DND-41 (cell line): ENCODE data around the gene SFT2D2.

Experiments
- ATAC-seq: fragments of 200-7000 bp; cut with Tn5 transposase; 3 replicates; pipeline ENCODE4 v1.9.1; 2021; ENCODE audit warnings: low read depth; ENCODE audit not compliant: insufficient read depth
- DNase-seq: peaks from one replicate; pipeline ENCODE4 v3.0.0-alpha.2; 2020
- H2AFZ ChIP-seq: 2 replicates; pipeline ENCODE4 v1.6.0; 2012; ENCODE audit warnings: low read depth, low read length
- H3K27ac ChIP-seq: 2 replicates; pipeline ENCODE4 v1.5.1; 2012; ENCODE audit warnings: low read length, inconsistent platforms
- H3K27me3 ChIP-seq: fragments of 200-600 bp; sonication (generic); 2 replicates; pipeline ENCODE4 v1.6.0; 2012; ENCODE audit warnings: low read length, mild to moderate bottlenecking, inconsistent platforms; ENCODE audit not compliant: insufficient read depth, poor library complexity
- H3K36me3 ChIP-seq: 2 replicates; pipeline ENCODE4 v1.5.1; 2012; ENCODE audit warnings: low read length, inconsistent platforms; ENCODE audit not compliant: insufficient read depth
- H3K4me1 ChIP-seq: 2 replicates; pipeline ENCODE4 v1.5.1; 2012; ENCODE audit warnings: mild to moderate bottlenecking, low read length; ENCODE audit not compliant: insufficient read depth
- H3K4me2 ChIP-seq: 2 replicates; pipeline ENCODE4 v1.6.0; 2012; ENCODE audit warnings: mild to moderate bottlenecking, moderate library complexity, low read length, inconsistent platforms; ENCODE audit not compliant: insufficient read depth
- H3K4me3 ChIP-seq, 2 experiments: fragments of 200-600 bp in 1 of 2; shearing (Covaris generic) in 1 of 2; 2 replicates each; pipeline ENCODE4 v1.5.1; 2012 to 2016; ENCODE audit warnings: inconsistent platforms in 2 of 2, low read length in 2 of 2, mild to moderate bottlenecking in 2 of 2, low read depth in 1 of 2, moderate library complexity in 1 of 2
- H3K79me2 ChIP-seq: 2 replicates; pipeline ENCODE4 v1.6.0; 2012; ENCODE audit warnings: low read length, inconsistent platforms; ENCODE audit not compliant: insufficient read depth
- H3K9ac ChIP-seq: 2 replicates; pipeline ENCODE4 v1.6.0; 2012; ENCODE audit warnings: low read depth, mild to moderate bottlenecking, inconsistent platforms, low read length, moderate library complexity
- H3K9me3 ChIP-seq: 2 replicates; pipeline ENCODE4 v1.5.1; 2012; ENCODE audit warnings: low read length, moderate library complexity, mild to moderate bottlenecking, inconsistent platforms; ENCODE audit not compliant: insufficient read depth, severe bottlenecking
- H4K20me1 ChIP-seq: 2 replicates; pipeline ENCODE4 v1.6.0; 2012; ENCODE audit warnings: low read length; ENCODE audit not compliant: insufficient read depth
- EZH2 ChIP-seq: IDR thresholded peaks from 3 replicates; pipeline ENCODE4 v1.6.1; 2012; ENCODE audit warnings: borderline replicate concordance, low read depth, mild to moderate bottlenecking, moderate library complexity, low read length, inconsistent platforms; ENCODE audit not compliant: severe bottlenecking
- TF ChIP-seq, protein P1 (sequence below): IDR thresholded peaks from 2 replicates; pipeline ENCODE4 v1.5.1; 2012; ENCODE audit warnings: borderline replicate concordance, low read length, moderate library complexity, mild to moderate bottlenecking; ENCODE audit not compliant: poor library complexity, severe bottlenecking; ENCODE audit errors: extremely low read depth

The SFT2D2 gene

GRCh38 chr1:168266644-168267186 lies 40.9 kb downstream of the SFT2D2 start:
- TF ChIP-seq, protein P1, sequence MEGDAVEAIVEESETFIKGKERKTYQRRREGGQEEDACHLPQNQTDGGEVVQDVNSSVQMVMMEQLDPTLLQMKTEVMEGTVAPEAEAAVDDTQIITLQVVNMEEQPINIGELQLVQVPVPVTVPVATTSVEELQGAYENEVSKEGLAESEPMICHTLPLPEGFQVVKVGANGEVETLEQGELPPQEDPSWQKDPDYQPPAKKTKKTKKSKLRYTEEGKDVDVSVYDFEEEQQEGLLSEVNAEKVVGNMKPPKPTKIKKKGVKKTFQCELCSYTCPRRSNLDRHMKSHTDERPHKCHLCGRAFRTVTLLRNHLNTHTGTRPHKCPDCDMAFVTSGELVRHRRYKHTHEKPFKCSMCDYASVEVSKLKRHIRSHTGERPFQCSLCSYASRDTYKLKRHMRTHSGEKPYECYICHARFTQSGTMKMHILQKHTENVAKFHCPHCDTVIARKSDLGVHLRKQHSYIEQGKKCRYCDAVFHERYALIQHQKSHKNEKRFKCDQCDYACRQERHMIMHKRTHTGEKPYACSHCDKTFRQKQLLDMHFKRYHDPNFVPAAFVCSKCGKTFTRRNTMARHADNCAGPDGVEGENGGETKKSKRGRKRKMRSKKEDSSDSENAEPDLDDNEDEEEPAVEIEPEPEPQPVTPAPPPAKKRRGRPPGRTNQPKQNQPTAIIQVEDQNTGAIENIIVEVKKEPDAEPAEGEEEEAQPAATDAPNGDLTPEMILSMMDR: no peak
- no peak for TF ChIP-seq EZH2
- H2AFZ ChIP-seq: no peak overlapping the region
- H4K20me1 ChIP-seq: no peaks in the 10 kb centered on the region
- DNase-seq: no peak
- H3K36me3 ChIP-seq: peaks cover 17% of the 10 kb centered on the region
- H3K4me3 ChIP-seq: no peak overlapping the region
- no peak overlapping the region for H3K9ac ChIP-seq
- H3K4me1 ChIP-seq: no peaks in the 10 kb centered on the region
- H3K27ac ChIP-seq: no peak overlapping the region
- no peaks in the 10 kb centered on the region for H3K79me2 ChIP-seq
- peaks cover 13% of the 10 kb centered on the region for H3K9me3 ChIP-seq
- no peaks in the 10 kb centered on the region for H3K27me3 ChIP-seq
- ATAC-seq: no peak
- no peak overlapping the region for H3K4me2 ChIP-seq

DNA sequence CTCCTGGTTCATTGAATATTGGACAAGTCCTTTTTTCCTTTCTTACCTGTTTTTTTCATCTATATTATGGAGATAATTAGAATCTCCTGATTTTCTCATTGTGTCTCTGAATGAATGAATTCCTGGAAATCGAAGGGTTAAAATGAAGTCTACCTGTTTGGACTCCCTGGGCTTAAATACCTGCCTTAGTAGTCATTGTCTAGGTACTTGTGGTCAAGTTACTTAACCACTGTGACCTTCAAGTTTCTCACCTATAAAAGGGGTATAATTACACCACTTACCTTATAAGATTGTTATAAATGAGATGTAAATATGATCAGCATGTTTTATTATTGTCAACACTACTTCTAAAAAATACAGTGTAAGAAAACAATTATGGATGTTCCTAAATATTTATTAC lies 45.8 kb downstream of the SFT2D2 start:
- no peak overlapping the region for H3K4me2 ChIP-seq
- H3K79me2 ChIP-seq: no peaks in the 10 kb centered on the region
- no peak overlapping the region for H3K27ac ChIP-seq
- DNase-seq (no peak), ATAC-seq (no peak)
- H3K9me3 ChIP-seq: no peaks in the 10 kb centered on the region
- no peak overlapping the region for H3K4me3 ChIP-seq
- no peaks in the 10 kb centered on the region for H3K4me1 ChIP-seq
- no peak overlapping the region for H2AFZ ChIP-seq
- no peak overlapping the region for H3K9ac ChIP-seq
- no peaks in the 10 kb centered on the region for H3K36me3 ChIP-seq
- TF ChIP-seq, protein P1: no peak
- TF ChIP-seq EZH2: no peak
- no peaks in the 10 kb centered on the region for H3K27me3 ChIP-seq
- H4K20me1 ChIP-seq: no peaks in the 10 kb centered on the region

DNA sequence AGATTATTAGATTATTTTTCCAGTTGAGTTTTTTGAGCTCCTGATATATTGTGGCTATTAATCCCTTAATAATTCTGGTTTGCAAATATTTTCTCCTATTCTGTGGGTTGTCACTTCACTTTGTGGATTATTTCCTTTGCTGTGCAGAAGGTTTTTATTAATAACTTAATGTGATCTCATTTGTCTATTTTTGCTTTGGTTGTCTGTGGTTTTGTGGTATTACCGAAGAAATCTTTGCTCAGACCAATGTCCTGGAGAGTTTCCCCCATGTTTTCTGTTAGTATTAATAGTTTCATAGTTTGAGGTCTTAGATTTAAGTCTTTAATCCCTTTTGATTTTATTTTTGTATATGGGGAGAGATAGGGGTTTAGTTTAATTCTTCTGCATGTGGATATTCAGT lies 47.8 kb downstream of the SFT2D2 start:
- Histone ChIP-seq H2AFZ (no peak overlapping the region), H4K20me1 (no peaks in the 10 kb centered on the region), H3K79me2 (no peaks in the 10 kb centered on the region), H3K9me3 (no peaks in the 10 kb centered on the region), H3K4me2 (no peak overlapping the region), H3K9ac (no peak overlapping the region), H3K27me3 (no peaks in the 10 kb centered on the region), H3K4me3 (no peak overlapping the region), H3K4me1 (no peaks in the 10 kb centered on the region), H3K36me3 (no peaks in the 10 kb centered on the region), H3K27ac (no peak overlapping the region)
- no peak for TF ChIP-seq EZH2
- TF ChIP-seq, protein P1: no peak
- DNase-seq: no peak
- no peak for ATAC-seq

GRCh38 chr1:168279253-168279652 lies 53.4 kb downstream of the SFT2D2 start:
- ATAC-seq (no peak), DNase-seq (no peak)
- H3K9me3 ChIP-seq: no peaks in the 10 kb centered on the region
- TF ChIP-seq, protein P1: no peak
- TF ChIP-seq EZH2: no peak
- H3K79me2 ChIP-seq: no peaks in the 10 kb centered on the region
- H3K4me1 ChIP-seq: no peaks in the 10 kb centered on the region
- H3K27me3 ChIP-seq: no peaks in the 10 kb centered on the region
- no peaks in the 10 kb centered on the region for H3K36me3 ChIP-seq
- H3K27ac ChIP-seq: no peak overlapping the region
- no peak overlapping the region for H3K9ac ChIP-seq
- H4K20me1 ChIP-seq: no peaks in the 10 kb centered on the region
- H3K4me3 ChIP-seq: no peak overlapping the region
- no peak overlapping the region for H3K4me2 ChIP-seq
- no peak overlapping the region for H2AFZ ChIP-seq
